Measurements from ENCODE around the gene ETAA1.

ETAA1 gene

DNA sequence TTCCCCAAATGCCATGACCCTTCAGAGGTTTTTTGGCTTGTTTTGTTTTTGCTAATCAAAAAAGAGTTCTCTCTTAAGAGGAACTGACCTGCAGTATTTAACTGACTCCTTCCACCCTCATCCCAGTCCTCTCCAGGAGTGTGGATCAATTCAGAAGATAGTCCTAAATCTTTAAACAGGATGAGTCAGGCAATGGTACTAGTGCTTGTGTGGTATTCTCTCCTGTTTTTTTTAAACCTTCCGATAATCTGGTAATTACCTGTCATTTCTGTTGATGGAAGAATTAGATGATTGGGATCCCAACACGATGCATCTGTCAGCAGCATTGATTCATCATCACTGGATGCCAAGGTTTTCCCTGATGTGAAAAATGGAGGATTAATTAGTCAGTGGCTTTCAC lies 41.2 kb downstream of the ETAA1 start:
- no peak for DNase-seq

DNA sequence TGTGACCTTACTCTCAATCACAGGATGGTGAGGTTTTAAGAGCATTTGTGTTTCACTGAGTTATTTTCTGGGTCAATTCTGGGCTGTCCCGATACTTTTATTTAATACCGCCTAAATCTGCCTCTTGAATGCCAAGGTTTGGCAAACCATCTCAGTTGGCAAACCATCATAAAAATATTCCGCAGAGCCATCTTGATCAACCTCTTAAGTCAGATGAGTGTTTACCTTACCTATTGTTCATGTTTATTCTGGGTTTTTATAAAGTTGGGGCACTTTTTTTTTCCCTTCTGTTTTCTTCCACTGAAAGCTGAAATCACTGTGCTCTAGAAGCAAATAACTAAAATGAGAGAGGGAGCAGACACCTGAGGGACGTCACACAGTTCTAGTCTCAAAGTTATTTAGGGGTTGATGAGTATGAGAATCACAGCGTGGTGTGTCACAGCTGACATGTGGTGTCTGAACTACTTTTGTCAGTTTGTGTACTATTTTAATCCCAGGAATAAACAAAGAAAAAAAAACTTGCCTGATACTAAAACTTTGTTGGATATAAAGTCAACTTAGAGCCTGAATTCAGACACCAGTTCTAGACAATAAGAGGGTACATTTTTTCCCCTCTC lies 48.6 kb downstream of the ETAA1 start:
- DNase-seq, result no peak

DNA sequence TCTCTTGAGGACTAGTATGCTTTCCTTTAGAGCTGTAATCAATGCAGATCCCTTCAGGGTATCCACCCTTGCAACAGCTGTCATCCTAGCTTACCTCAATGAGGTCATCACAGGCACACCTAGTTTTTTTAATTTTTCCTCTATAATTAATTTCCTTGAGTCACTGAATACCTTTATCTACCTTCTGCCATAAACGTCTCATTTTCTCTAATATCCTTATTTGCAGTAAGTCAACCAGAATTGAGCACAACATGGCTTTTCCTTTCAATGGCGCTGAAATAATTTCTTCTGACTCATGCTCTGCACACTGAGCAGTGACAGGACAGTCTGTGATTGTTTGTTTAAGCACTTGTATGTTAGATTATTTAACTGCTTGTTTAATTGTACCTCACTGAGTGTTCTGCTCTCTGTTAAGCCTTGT lies 49.4 kb downstream of the ETAA1 start:
- no peak for DNase-seq

DNA sequence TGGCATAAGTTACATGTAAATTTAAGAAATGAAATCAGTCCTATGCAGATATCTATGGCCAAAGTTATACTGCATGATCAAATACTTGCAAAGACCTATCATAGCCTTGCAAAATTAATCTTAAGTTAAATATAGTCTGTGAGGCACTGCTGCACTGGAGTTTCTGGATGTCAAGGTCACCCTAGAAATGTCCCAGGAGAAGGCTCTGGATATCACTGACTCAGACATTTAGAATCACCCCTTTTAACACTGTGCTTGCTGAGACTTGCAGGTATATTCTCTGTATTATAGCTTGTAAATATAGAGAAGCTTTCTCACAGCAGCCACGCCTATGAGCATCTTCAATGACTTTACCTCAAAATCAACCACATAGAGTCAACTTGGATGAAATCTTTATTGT lies 51.5 kb downstream of the ETAA1 start:
- DNase-seq, result no peak

DNA sequence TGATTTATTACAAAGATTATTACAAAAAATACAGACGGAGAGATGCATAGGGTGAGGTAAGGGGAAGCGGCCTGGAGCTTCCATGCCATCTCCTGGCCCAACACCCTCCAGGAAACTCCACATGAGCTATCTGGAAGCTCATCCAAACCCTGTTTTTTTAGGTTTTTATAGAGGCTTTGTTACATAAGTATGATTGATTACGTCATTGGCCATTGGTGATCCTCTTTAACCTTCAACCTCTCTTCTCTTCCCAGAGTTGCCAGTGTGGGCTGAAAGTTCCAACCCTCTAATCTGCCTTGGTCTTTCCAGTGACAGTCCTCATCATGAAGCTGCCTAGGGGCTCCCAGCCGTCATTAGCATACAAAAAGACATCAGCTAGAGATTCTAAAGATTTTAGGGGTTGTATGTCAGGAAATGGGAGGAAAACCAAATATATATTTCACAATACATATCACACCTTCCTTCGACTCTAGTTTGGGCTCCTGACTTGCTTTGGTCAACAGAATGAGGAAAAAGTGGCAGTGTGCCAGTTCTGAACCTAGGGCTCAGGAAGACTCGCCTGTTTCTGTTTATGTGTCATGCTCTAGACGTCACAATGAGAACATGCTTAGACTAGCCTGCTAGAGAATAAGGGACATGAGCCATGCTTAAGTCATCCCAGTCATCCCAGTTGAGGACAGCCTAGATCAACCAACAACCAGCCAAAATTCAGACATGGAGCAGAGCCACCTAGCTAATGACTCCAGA lies 54.1 kb downstream of the ETAA1 start:
- no peak for DNase-seq

DNA sequence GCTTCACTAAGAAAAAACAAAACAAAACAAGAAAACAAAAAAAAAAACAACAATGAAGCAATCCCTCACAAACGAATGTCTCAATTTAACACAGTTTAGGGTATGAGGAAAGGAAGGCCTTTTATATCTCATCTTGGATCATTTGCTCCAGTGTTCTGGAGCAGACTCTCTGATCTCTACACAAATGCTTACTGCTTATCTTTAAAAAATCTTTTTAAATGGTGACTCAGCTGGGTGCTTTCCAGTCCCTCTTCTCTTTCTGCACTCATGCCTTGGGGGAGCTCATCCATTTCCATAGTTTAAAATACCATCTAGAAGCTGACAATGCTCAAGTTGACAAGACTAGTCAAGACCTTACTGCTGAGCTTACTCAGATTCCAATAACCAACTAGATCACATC lies 56.2 kb downstream of the ETAA1 start:
- no peak for DNase-seq

DNA sequence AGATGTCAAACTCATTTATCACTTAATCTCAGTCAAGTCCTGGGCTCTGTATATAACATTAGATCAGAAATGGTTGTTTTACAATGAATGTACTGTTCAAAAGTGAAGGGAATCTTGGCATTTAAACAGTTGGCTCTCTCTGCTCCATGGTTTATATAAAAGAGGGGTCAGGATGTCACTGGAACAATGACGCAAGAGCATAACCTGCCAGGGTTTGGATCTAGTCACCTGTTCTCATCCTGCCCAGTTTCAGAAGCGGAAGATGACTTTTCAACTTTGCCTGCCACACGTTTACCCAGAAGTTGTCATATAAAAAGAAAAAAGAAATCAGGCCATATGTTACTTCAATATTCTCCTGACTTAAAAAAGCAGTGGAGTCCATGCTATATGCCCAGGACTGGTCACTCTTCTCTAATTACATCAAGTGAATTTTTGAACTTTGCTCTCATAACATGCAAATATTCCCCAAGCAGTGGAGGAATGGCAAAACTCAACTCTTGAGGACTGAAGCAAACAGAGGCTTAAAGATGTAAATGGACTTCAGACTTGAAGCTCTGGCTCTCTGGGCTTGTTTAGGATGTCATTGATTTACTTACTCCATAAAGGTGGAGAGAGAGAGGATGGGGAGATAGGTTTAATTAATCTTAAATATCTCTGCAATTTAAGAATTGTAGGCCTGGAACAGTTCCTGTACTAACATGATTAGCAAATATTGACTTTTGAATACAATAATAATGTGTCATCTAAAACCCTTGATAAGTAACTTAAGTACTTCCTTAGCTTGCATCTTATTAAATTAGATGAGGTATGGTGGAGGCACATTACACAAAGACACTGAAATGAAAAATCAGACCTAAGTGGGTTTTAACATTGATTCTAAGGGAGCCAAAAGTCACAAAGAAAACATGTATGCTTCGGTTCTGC lies 58.3 kb downstream of the ETAA1 start:
- DNase-seq, result no peak

DNA sequence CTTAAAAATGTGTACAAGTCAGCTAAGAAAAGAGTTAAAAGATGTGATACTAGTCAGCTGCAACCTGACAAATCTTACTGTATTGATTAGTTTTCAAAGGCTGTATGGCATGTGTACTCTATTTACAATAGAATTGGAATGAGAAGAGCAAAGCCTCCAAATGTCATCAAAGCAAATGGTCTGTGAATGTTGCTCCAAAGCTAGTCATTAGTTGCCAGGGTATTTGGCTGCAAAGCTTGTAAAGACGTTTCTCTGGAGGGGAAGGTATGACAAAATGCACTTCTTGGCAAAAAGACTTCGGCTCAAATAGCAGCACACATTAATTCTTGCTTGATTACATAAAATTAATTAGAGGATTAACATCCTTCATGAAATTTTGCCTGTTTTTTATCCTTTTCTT lies 59.3 kb downstream of the ETAA1 start:
- no peak for DNase-seq

DNA sequence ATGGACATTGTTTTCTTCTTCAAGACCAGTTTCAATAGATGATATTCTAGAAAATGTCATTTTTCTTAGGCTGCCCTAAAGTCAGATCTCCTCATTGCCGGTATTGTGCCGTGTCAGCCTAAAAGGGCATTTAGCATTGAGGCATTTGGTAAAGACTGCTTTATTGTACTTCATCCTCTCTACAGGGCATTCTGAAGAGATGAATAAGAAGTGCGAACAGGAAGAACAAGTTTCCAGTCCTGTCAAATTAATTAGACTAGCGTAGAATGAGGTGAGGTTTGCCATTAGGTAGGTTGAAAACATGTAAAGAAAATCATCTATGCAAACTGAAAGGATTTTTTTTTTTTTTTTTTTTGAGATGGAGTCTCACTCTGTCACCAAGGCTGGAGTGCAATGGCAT lies 60.6 kb downstream of the ETAA1 start:
- no peak for DNase-seq

DNA sequence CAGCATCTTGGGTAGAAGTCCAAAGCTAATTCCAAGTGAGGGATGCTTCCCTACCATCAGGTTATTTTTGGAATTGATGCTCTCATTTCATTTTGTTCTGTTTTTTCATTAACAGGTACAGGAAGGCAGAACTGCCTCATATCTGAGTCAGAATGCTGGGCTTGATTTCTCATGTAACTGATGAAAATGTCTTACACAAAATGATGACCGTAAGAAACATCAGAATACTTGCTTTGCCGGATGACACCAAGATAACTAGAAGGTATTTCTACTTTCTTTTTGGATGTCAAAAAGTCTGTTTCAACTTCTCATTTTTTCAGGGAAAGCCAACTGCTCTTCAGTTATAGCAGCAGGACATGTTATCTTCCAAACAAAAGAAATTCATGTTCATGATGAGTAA lies 62.6 kb downstream of the ETAA1 start:
- DNase-seq, result no peak

Measured in NCI-H526 treated with DMSO at 0.1 percent for 48 hours (cell line).